CD4-positive, alpha-beta T cell treated with Interleukin-2 at 100 ng/mL for 4 hours (primary cell): ENCODE measurements around the gene HEBP1.

Source experiments
- DNase-seq: peaks from one replicate; pipeline ENCODE4 v3.0.0-alpha.2; 2020; ENCODE audit warnings: low spot score

HEBP1 gene

GRCh38 chr12:12951504-12951903 is 48.6 kb downstream of the HEBP1 start:
- no peak for DNase-seq

- DNase-seq, result no peak
These were observed 52.2 kb downstream of the HEBP1 start for GRCh38 chr12:12947902-12948301.

GRCh38 chr12:12946686-12947355 is 53.2 kb downstream of the HEBP1 start:
- DNase-seq, result no peak

GRCh38 chr12:12945591-12945990 is 54.5 kb downstream of the HEBP1 start:
- DNase-seq, result no peak

GRCh38 chr12:12943586-12944260 is 56.3 kb downstream of the HEBP1 start:
- no peak for DNase-seq

- DNase-seq, result no peak
These were observed 58.4 kb downstream of the HEBP1 start for GRCh38 chr12:12941450-12942350.

GRCh38 chr12:12939888-12940287 is 60.2 kb downstream of the HEBP1 start:
- no peak for DNase-seq

GRCh38 chr12:12938541-12938940 is 61.5 kb downstream of the HEBP1 start:
- DNase-seq, result no peak

GRCh38 chr12:12936983-12937491 is 63.0 kb downstream of the HEBP1 start:
- no peak for DNase-seq

- DNase-seq, result no peak
These were observed 65.5 kb downstream of the HEBP1 start for GRCh38 chr12:12934556-12934955.

GRCh38 chr12:12933742-12934141 is 66.3 kb downstream of the HEBP1 start:
- DNase-seq, result no peak

GRCh38 chr12:12930633-12931219 is 69.3 kb downstream of the HEBP1 start:
- no peak for DNase-seq

- DNase-seq, result no peak
These were observed 70.4 kb downstream of the HEBP1 start for GRCh38 chr12:12929696-12930095.

GRCh38 chr12:12927211-12928079 is 72.6 kb downstream of the HEBP1 start:
- DNase-seq, result peak; percentile 56

GRCh38 chr12:12926571-12927071 is 73.4 kb downstream of the HEBP1 start:
- DNase-seq, result no peak

- DNase-seq, result no peak
These were observed 74.7 kb downstream of the HEBP1 start for GRCh38 chr12:12925388-12925787.
